K562 (cell line): ENCODE measurements around the gene ACER3. TPM values are rescaled to one million over a fixed set of nuclear protein-coding genes. Genes with fewer than 3 reads are reported as not detected.

Experiments used
- ATAC-seq: fragments of 200-7000 bp; cut with Tn5 transposase; 3 replicates; pipeline ENCODE4 v1.9.1; 2020; ENCODE audit warnings: moderate library complexity
- BruUV-seq: library from RNA; stranded (reverse); fragments of 400-500 nt; replicated peaks from 2 replicates; lab custom pipeline; 2021; lab: Mats Ljungman, UMichigan
- CTCF ChIA-PET: fragments of 300-600 bp; formaldehyde crosslinking; extraction: SDS; loops from one replicate; lab custom pipeline; 2021; ENCODE audit warnings: low intra/inter-chr PET ratio; lab: Yijun Ruan, JAX
- POLR2A ChIA-PET: fragments of 300-600, 350-650 bp; sonication (Branson Sonifier 250); formaldehyde crosslinking; extraction: SDS; loops from one replicate; lab custom pipeline; 2021; ENCODE audit warnings: antibody characterized with exemption, inconsistent platforms; lab: Yijun Ruan, JAX
- DNase-seq, 4 experiments: peaks; one replicate each; pipeline versions ENCODE4 v3.0.0 to v3.0.0-alpha.2; 2011 to 2018; ENCODE audit warnings: low spot score in 3 of 4, mixed read lengths in 3 of 4; ENCODE audit errors: extremely low read depth in 1 of 4
- FAIRE-seq: peaks from 2 replicates; lab custom pipeline; 2011; peaks lifted over from hg19 to GRCh38; lab: Jason Lieb, UNC
- H2AFZ ChIP-seq: 2 replicates; pipeline ENCODE4 v1.6.0; 2011; ENCODE audit warnings: low read depth, low read length, control low read depth, inconsistent platforms
- H3K27ac ChIP-seq: fragments of 200-600 bp; 3 replicates; pipeline ENCODE4 v1.8.0; 2011; ENCODE audit warnings: low read depth, mild to moderate bottlenecking, control low read depth, inconsistent platforms, low read length, moderate library complexity, mixed read lengths; ENCODE audit errors: extremely low read depth
- H3K27me3 ChIP-seq, 2 experiments: fragments of 300-600 bp in 1 of 2; 2 replicates in 1 of 2; 3 replicates in 1 of 2; pipeline versions ENCODE4 v1.6.0 to v1.8.0; 2011; ENCODE audit warnings: inconsistent platforms in 2 of 2, low read length in 2 of 2, mild to moderate bottlenecking in 1 of 2, mixed read lengths in 1 of 2, moderate library complexity in 1 of 2; ENCODE audit not compliant: control insufficient read depth in 2 of 2, insufficient read depth in 2 of 2
- H3K36me3 ChIP-seq: fragments of 300-600 bp; 3 replicates; pipeline ENCODE4 v1.8.0; 2011; ENCODE audit warnings: mild to moderate bottlenecking, low read length, inconsistent platforms; ENCODE audit not compliant: control insufficient read depth, insufficient read depth
- H3K4me1 ChIP-seq, 2 experiments: fragments of 200-600 bp in 1 of 2; replicated peaks in 1 of 2; 2 replicates in 1 of 2; 3 replicates in 1 of 2; pipeline versions ENCODE4 v1.5.1 to v1.8.0; 2011; ENCODE audit warnings: inconsistent platforms in 2 of 2, low read length in 2 of 2, mild to moderate bottlenecking in 1 of 2, mixed read lengths in 1 of 2, moderate library complexity in 1 of 2; ENCODE audit not compliant: control insufficient read depth in 2 of 2, insufficient read depth in 2 of 2
- H3K4me2 ChIP-seq: 2 replicates; pipeline ENCODE4 v1.6.1; 2011; ENCODE audit warnings: low read length, control low read depth, inconsistent platforms, mixed read lengths; ENCODE audit not compliant: insufficient read depth
- H3K4me3 ChIP-seq: fragments of 200-600 bp; sonication (generic), shearing (Covaris generic); 2 replicates; pipeline ENCODE4 v1.5.1; 2016; ENCODE audit warnings: control low read depth, inconsistent platforms
- H3K79me2 ChIP-seq: fragments of 200-600 bp; 3 replicates; pipeline ENCODE4 v1.8.0; 2011; ENCODE audit warnings: low read length, inconsistent platforms; ENCODE audit not compliant: control insufficient read depth, insufficient read depth
- H3K9ac ChIP-seq, 2 experiments: 2 replicates each; pipeline versions ENCODE4 v1.6.0 to v1.6.1; 2011; ENCODE audit warnings: low read depth in 2 of 2, low read length in 2 of 2, control low read depth in 1 of 2, inconsistent platforms in 1 of 2, mild to moderate bottlenecking in 1 of 2, mixed read lengths in 1 of 2; ENCODE audit not compliant: insufficient read depth in 1 of 2
- H3K9me1 ChIP-seq: one replicate; pipeline ENCODE4 v1.6.0; 2011; ENCODE audit warnings: inconsistent platforms, mild to moderate bottlenecking, low read length, moderate library complexity; ENCODE audit not compliant: control insufficient read depth, insufficient read depth
- H3K9me3 ChIP-seq: replicated peaks from 2 replicates; pipeline ENCODE4 v1.5.1; 2011; ENCODE audit warnings: low read depth, low read length, inconsistent platforms; ENCODE audit not compliant: control insufficient read depth, insufficient read depth
- H4K20me1 ChIP-seq: replicated peaks from 2 replicates; pipeline ENCODE4 v1.6.1; 2011; ENCODE audit warnings: low read length, inconsistent platforms, mixed read lengths; ENCODE audit not compliant: control insufficient read depth, insufficient read depth
- ELF1 ChIP-seq: fragments of 200-800 bp; sonication (Bioruptor generic); IDR thresholded peaks from 2 replicates; pipeline ENCODE4 v1.6.1; 2016; ENCODE audit warnings: missing genetic modification characterization, missing compliant biosample characterization
- KAT2B ChIP-seq: IDR thresholded peaks from one replicate; pipeline ENCODE4 v1.6.1; 2012; ENCODE audit warnings: low read depth, mild to moderate bottlenecking, control low read depth, inconsistent platforms, low read length, moderate library complexity
- KLF16 ChIP-seq: IDR thresholded peaks from 2 replicates; pipeline ENCODE4 v1.6.1; 2016; ENCODE audit warnings: antibody characterized with exemption
- NFIC ChIP-seq: fragments of 450-650 bp; IDR thresholded peaks from 2 replicates; pipeline ENCODE4 v1.6.1; 2017; ENCODE audit warnings: mild to moderate bottlenecking, inconsistent platforms
- PYGO2 ChIP-seq: fragments of 450-650 bp; IDR thresholded peaks from 2 replicates; pipeline ENCODE4 v1.6.1; 2016; ENCODE audit warnings: mild to moderate bottlenecking, missing genetic modification characterization, moderate library complexity, missing compliant biosample characterization
- ZBTB33 ChIP-seq: sonication (generic); formaldehyde crosslinking; IDR thresholded peaks from 2 replicates; pipeline ENCODE4 v1.8.1; 2023; ENCODE audit warnings: mild to moderate bottlenecking, missing genetic modification reagents
- ZC3H4 ChIP-seq: sonication (generic); formaldehyde crosslinking; IDR thresholded peaks from 2 replicates; pipeline ENCODE4 v1.9.0; 2021; ENCODE audit warnings: missing genetic modification reagents, borderline replicate concordance
- ZFP1 ChIP-seq: fragments of 450-650 bp; formaldehyde crosslinking; IDR thresholded peaks from 2 replicates; pipeline ENCODE4 v1.4.0; 2020; ENCODE audit warnings: mild to moderate bottlenecking, mixed read lengths
- ZMIZ1 ChIP-seq, 2 experiments: fragments of 150-350 bp in 1 of 2; IDR thresholded peaks; 2 replicates each; pipeline ENCODE4 v1.6.1; 2012 to 2016; ENCODE audit warnings: low read depth in 2 of 2, low read length in 2 of 2, mild to moderate bottlenecking in 1 of 2, moderate library complexity in 1 of 2
- ZNF354B ChIP-seq: fragments of 250-450 bp; sonication (Bioruptor Pico); IDR thresholded peaks from 2 replicates; pipeline ENCODE4 v1.4.0; 2020
- ZNF512 ChIP-seq: IDR thresholded peaks from 2 replicates; pipeline ENCODE4 v1.6.1; 2016; ENCODE audit warnings: missing genetic modification characterization, missing compliant biosample characterization
- ZNF57 ChIP-seq: fragments of 450-650 bp; formaldehyde crosslinking; IDR thresholded peaks from 2 replicates; pipeline ENCODE4 v1.4.0; 2020; ENCODE audit warnings: mild to moderate bottlenecking, moderate library complexity
- ZNF584 ChIP-seq: fragments of 200-800 bp; sonication (Bioruptor generic); IDR thresholded peaks from 2 replicates; pipeline ENCODE4 v1.6.1; 2016; ENCODE audit warnings: low read depth, mild to moderate bottlenecking, missing genetic modification characterization, missing compliant biosample characterization
- ZNF75A ChIP-seq: fragments of 450-650 bp; formaldehyde crosslinking; IDR thresholded peaks from 2 replicates; pipeline ENCODE4 v1.4.0; 2020; ENCODE audit warnings: mild to moderate bottlenecking
- ZZZ3 ChIP-seq: fragments of 450-650 bp; IDR thresholded peaks from 2 replicates; pipeline ENCODE4 v1.6.1; 2016; ENCODE audit warnings: antibody characterized with exemption, mild to moderate bottlenecking, moderate library complexity
- WGBS: fragments of 100-300 bp; shearing (Covaris generic); methylation state at CpG from one replicate; pipeline ENCODE4 v1.1.6; 2016; ENCODE audit warnings: low coverage, mixed read lengths; ENCODE audit not compliant: insufficient coverage; ENCODE audit errors: missing lambda C conversion rate; 5-methylcytosine and 5-hydroxymethylcytosine counted together
- in situ Hi-C: fragments of 300-500 bp; cut with MboI; formaldehyde crosslinking; loops from 4 replicates; pipeline ENCODE4 v1.15.0; 2018; ENCODE audit warnings: inconsistent platforms, mixed read lengths
- intact Hi-C: fragments of 100-400 bp; cut with micrococcal nuclease; formaldehyde crosslinking; loops from 2 replicates; pipeline ENCODE4 v1.14.2; 2022
- polyA plus RNA-seq, 8 experiments: library from polyadenylated mRNA; depleted of rRNA in 4 of 8; stranded (reverse) in 5 of 8; unstranded in 3 of 8; fragments of >200 nt; fragmentation: Nextera tagmentation in 2 of 8; fragmentation: Illumina TruSeq in 1 of 8; extraction: Ambion mirVana in 2 of 8; extraction: Trizol in 1 of 8; gene quantifications; 2 replicates each; pipeline versions ENCODE4 v1.2.1 to v1.2.3, GENCODE V29; 2011 to 2014; ENCODE audit warnings: inconsistent platforms in 1 of 8, missing spikeins in 1 of 8
- total RNA-seq, 7 experiments: library from RNA; depleted of rRNA in 6 of 7; stranded (reverse); fragments of >200 nt in 6 of 7; fragmentation: Illumina TruSeq in 2 of 7; extraction: Trizol in 2 of 7; gene quantifications; 2 replicates each; pipeline versions ENCODE4 v1.2.1 to v1.2.3, GENCODE V29; 2011 to 2021; ENCODE audit warnings: low replicate concordance in 1 of 7

ACER3 gene
- total and polyA plus RNA-seq, 9 of the 15 experiments (the other 6 are each of a cell fraction or from before 2014, with no cell fraction given) = 2.0 to 23.8 (median 9.5) TPM

- peak overlapping the region in 1 of 2 experiments; percentile 79; a peak in 2 of 4 replicates for H3K9ac ChIP-seq
- ATAC-seq = no peak; the same call in 1 of the 3 replicates
- no peaks in the 10 kb centered on the region for H4K20me1 ChIP-seq
- peak overlapping the region; percentile 9; the same call in 1 of the 2 replicates for H3K4me2 ChIP-seq
- H3K9me3 ChIP-seq = no peaks in the 10 kb centered on the region
- H3K36me3 ChIP-seq = no peaks in the 10 kb centered on the region
- peak overlapping the region; percentile 51; the same call in 1 of the 2 replicates for H2AFZ ChIP-seq
- POLR2A ChIA-PET = interaction anchor here (0.7 to 1.2 kb wide), 4 partner anchors 11 to 74 kb away, joined by 3 to 5 read pairs (median 4); partner anchors contain the start of gene CAPN5
- DNase-seq = peak in 1 of 4 experiments; percentile 31
- H3K27ac ChIP-seq = no peak overlapping the region
- H3K4me3 ChIP-seq = no peak overlapping the region
- no peak for FAIRE-seq
- intact Hi-C loops (no loop called here), in situ Hi-C loops (no loop called here)
- BruUV-seq = no TSS peak
- no peaks in the 10 kb centered on the region for H3K9me1 ChIP-seq
- peaks cover 8 to 15% of the 10 kb centered on the region in 2 experiments; a peak in 4 of 5 replicates for H3K4me1 ChIP-seq
- CTCF ChIA-PET = no interaction called here
- 8% methylated on average over 14 of the region's 14 CpGs for WGBS
- peaks cover 0 to 12% of the 10 kb centered on the region in 2 experiments; a peak in 2 of 5 replicates for H3K27me3 ChIP-seq
- H3K79me2 ChIP-seq = no peaks in the 10 kb centered on the region
- TF ChIP-seq ZZZ3 (no peak), ZNF584 (CRISPR knock-in tag) (0 out of 2 replicates have a peak, but pooled peaks have one; percentile 41), NFIC (no peak), ZMIZ1 (IDR thresholded peaks at IDR 0.05; ENCODE audit: low read depth in 2 of 2, low read length in 2 of 2) (no peak), PYGO2 (tag) (peak; percentile 79), ELF1 (tag) (no peak), ZNF57 (0 out of 2 replicates have a peak, but pooled peaks have one; percentile 55), ZBTB33 (no peak), ZC3H4 (CRISPR knock-in tag) (no peak), ZNF512 (tag) (no peak), ZNF354B (CRISPR knock-in tag) (no peak), ZFP1 (CRISPR knock-in tag) (peak; percentile 88), KAT2B (no peak), ZNF75A (CRISPR knock-in tag) (no peak), KLF16 (no peak)
Measured at GRCh38 chr11:77053217-77054015, 192.7 kb downstream of the ACER3 start.
